Activated T-cell treated with anti-CD3 and anti-CD28 coated beads for 24 hours (primary cell): ENCODE results near the gene SLC41A3.

ENCODE experiments used
- DNase-seq: peaks from one replicate; pipeline ENCODE4 v3.0.0-alpha.2; 2020; ENCODE audit warnings: low read depth

The SLC41A3 gene

GRCh38 chr3:126119976-126120375 is 36.1 kb upstream of the SLC41A3 start:
- no peak for DNase-seq

GRCh38 chr3:126119008-126119675 is 35.2 kb upstream of the SLC41A3 start:
- no peak for DNase-seq

GRCh38 chr3:126118591-126118990 is 34.7 kb upstream of the SLC41A3 start:
- no peak for DNase-seq

GRCh38 chr3:126117786-126118185 is 33.9 kb upstream of the SLC41A3 start:
- DNase-seq: no peak

- no peak for DNase-seq
Measured at GRCh38 chr3:126117212-126117611, 33.3 kb upstream of the SLC41A3 start.

GRCh38 chr3:126116526-126116925 is 32.6 kb upstream of the SLC41A3 start:
- DNase-seq: no peak

- DNase-seq: no peak
Measured at GRCh38 chr3:126114443-126115386, 30.8 kb upstream of the SLC41A3 start.

- no peak for DNase-seq
Measured at GRCh38 chr3:126113733-126114442, 30.0 kb upstream of the SLC41A3 start.

GRCh38 chr3:126113238-126113555 is 29.3 kb upstream of the SLC41A3 start:
- DNase-seq: no peak

- DNase-seq: no peak
Measured at GRCh38 chr3:126112531-126113237, 28.8 kb upstream of the SLC41A3 start.

GRCh38 chr3:126111566-126112475 is 27.9 kb upstream of the SLC41A3 start:
- DNase-seq: no peak

- DNase-seq: no peak
Measured at GRCh38 chr3:126111126-126111551, 27.2 kb upstream of the SLC41A3 start.

- DNase-seq: no peak
Measured at GRCh38 chr3:126110431-126111125, 26.7 kb upstream of the SLC41A3 start.

- DNase-seq: no peak
Measured at GRCh38 chr3:126109880-126110235, 25.9 kb upstream of the SLC41A3 start.

- no peak for DNase-seq
Measured at GRCh38 chr3:126109146-126109879, 25.4 kb upstream of the SLC41A3 start.

- DNase-seq: no peak
Measured at GRCh38 chr3:126108676-126109050, 24.7 kb upstream of the SLC41A3 start.

- no peak for DNase-seq
Measured at GRCh38 chr3:126107957-126108675, 24.2 kb upstream of the SLC41A3 start.

GRCh38 chr3:126107203-126107939 is 23.4 kb upstream of the SLC41A3 start:
- DNase-seq: no peak
